Measurements from ENCODE around the gene IGF2BP2.
"Not testable (repeated sequence)": the region's sequence is repeated elsewhere in the genome, so short reads cannot be mapped to it uniquely, and the experiment has no call there.

IGF2BP2 gene

DNA sequence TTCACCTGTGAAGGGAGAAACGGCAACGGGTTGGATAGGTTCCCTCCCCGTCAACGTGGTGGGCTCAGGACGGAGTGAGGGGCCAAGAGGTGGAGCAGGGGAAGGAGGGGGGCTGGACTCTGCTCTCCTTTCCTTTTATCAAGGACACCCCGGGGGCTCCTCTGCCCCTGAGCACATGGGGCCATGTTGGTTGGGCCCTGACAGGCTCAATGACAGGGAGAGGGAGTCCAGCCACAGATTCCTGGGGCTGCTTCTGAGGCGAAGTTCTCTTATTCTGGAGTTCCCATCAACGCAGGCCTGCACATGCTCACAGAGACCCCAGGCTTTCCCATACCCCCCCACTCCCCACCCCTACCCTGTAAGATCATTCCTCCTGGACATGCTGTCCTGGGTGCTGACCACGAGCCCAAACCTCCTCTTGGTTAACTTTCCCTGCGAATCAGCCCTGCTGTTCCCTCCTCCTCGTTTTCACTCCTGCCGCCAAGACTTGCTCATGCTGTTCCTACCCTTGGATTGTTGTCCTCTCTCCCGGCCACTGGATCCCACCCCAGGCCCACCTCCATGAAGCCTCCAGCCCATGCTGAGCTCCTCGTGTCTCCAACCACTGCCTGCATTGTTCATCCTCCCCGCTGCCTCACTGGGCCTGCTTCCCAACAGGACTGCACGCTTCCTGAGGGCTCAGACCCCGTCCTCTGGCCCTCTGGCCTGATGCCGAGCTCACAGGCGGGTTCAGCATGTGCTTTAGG, 177.5 kb downstream of the IGF2BP2 start:
- no peaks in the 10 kb centered on the region for H3K27me3 Mint-ChIP-seq
- no peak overlapping the region for H3K27ac Mint-ChIP-seq
- peak overlapping the region; percentile 18 to 25 for H3K4me3 Mint-ChIP-seq
- H3K36me3 Mint-ChIP-seq: no peaks in the 10 kb centered on the region
- DNase-seq (no peak), ATAC-seq (replicated peaks) (no peak)
- peaks cover 14 to 18% of the 10 kb centered on the region in 2 donors for H3K4me1 Mint-ChIP-seq
- H3K9me3 Mint-ChIP-seq: no peaks in the 10 kb centered on the region

GRCh38 chr3:185646382-185647133, 178.3 kb downstream of the IGF2BP2 start:
- peak; percentile 11 for DNase-seq
- ATAC-seq (replicated peaks): peak; percentile 92 to 95
- peaks cover 14 to 18% of the 10 kb centered on the region in 2 donors for H3K4me1 Mint-ChIP-seq
- H3K9me3 Mint-ChIP-seq: no peaks in the 10 kb centered on the region
- H3K27ac Mint-ChIP-seq: no peak overlapping the region
- H3K36me3 Mint-ChIP-seq: no peaks in the 10 kb centered on the region
- H3K4me3 Mint-ChIP-seq: peak overlapping the region in 1 of 2 donors; percentile 18
- no peaks in the 10 kb centered on the region for H3K27me3 Mint-ChIP-seq

GRCh38 chr3:185645596-185646381, 179.1 kb downstream of the IGF2BP2 start:
- no peak overlapping the region for H3K27ac Mint-ChIP-seq
- H3K27me3 Mint-ChIP-seq: no peaks in the 10 kb centered on the region
- H3K4me3 Mint-ChIP-seq: no peak overlapping the region
- ATAC-seq (replicated peaks): no peak
- no peak for DNase-seq
- peaks cover 14 to 18% of the 10 kb centered on the region in 2 donors for H3K4me1 Mint-ChIP-seq
- H3K36me3 Mint-ChIP-seq: no peaks in the 10 kb centered on the region
- no peaks in the 10 kb centered on the region for H3K9me3 Mint-ChIP-seq

DNA sequence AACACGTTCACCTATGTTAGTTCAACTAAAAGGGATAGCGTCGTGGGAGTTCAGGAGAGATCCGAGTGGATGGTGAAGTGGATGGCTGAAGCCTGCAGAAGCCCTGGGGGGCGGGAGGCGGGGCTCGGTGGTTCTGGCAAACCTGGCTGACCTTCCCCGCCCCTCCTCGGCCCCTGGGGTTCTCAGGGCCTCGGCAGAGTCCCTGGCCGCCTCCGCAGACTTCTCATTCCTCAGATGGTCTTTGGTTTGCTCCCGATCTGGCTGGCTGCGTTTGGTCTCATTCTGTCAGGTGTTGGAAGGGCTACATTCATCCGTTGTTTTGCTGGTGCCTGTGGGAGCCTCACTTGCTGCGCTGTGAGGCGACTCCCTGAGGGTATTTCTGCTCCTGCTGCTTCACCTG, 179.7 kb downstream of the IGF2BP2 start:
- not testable (repeated sequence) for H3K9me3 Mint-ChIP-seq; H3K36me3 Mint-ChIP-seq; H3K27me3 Mint-ChIP-seq; H3K27ac Mint-ChIP-seq; DNase-seq; H3K4me3 Mint-ChIP-seq; ATAC-seq (replicated peaks)
- H3K4me1 Mint-ChIP-seq: peaks cover 14 to 18% of the 10 kb centered on the region in 2 donors

DNA sequence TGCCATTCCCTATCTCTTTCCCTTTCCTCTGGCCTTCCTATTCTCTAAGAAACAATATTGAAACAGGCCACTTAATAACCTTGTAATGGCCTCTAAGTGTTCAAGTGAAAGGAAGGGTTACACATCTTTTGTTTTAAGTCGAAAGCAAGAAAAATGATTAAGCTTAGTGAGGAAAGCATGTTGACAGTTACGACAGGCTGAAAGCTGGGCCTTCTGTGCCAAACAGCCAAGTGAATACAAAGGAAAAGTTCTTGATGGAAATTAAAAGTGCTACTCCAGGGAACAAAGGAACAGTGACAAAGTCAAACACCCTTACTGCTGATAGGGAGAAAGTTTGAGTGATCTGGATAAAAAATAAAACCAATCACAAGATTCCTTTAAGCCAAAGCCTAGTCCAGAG, 184.5 kb downstream of the IGF2BP2 start:
- Mint-ChIP-seq H3K4me3 (no peak overlapping the region), H3K36me3 (no peaks in the 10 kb centered on the region), H3K9me3 (no peaks in the 10 kb centered on the region), H3K27me3 (no peaks in the 10 kb centered on the region), H3K27ac (no peak overlapping the region), H3K4me1 (no peaks in the 10 kb centered on the region)
- DNase-seq: no peak
- ATAC-seq (replicated peaks): no peak

GRCh38 chr3:185639632-185640206, 185.1 kb downstream of the IGF2BP2 start:
- DNase-seq: no peak
- no peaks in the 10 kb centered on the region for H3K36me3 Mint-ChIP-seq

DNA sequence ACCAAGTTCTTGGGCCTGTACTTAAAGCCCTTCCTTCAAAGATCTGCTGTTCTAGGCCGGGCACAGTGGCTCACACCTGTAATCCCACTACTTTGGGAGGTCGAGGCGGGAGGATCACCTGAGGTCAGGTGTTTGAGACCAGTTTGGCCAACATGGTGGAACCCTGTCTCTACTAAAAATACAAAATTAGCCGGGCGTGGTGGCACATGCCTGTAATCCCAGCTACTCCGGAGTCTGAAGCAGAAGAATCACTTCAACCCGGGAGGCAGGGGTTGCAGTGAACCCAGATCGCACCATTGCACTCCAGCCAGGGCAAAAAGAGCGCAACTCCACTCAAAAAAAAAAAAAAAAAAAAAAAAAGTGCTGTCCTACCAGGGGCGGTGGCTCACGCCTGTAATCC, 186.2 kb downstream of the IGF2BP2 start:
- H3K4me3 Mint-ChIP-seq; ATAC-seq (replicated peaks); DNase-seq; H3K27ac Mint-ChIP-seq; H3K36me3 Mint-ChIP-seq; H3K9me3 Mint-ChIP-seq; H3K27me3 Mint-ChIP-seq; H3K4me1 Mint-ChIP-seq: not testable (repeated sequence)

More at GRCh38 chr3:185639632-185640206, 185.1 kb downstream of the IGF2BP2 start:
- no peak overlapping the region for H3K4me3 Mint-ChIP-seq
- H3K9me3 Mint-ChIP-seq: no peaks in the 10 kb centered on the region
- H3K27ac Mint-ChIP-seq: no peak overlapping the region
- no peaks in the 10 kb centered on the region for H3K27me3 Mint-ChIP-seq
- H3K4me1 Mint-ChIP-seq: no peaks in the 10 kb centered on the region
- ATAC-seq (replicated peaks): no peak

DNA sequence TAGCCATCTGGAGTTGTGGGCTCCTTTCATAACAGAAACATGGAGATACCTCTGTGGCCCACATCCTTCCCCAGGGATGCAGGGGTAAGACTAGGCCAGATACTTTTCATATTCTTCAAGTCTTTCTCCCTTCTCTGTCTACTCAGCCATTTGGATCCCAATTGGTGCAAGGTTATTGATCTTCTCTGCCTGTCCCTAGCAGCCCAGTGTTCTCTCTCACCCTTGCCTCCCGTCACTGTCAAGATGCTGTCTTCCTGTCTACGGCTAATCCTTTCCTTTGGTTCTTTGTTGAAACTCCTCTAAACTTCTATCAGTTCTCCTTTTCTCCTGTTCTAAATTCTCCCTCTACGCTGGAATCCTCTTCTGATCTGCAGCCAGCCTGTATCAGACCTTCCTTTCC, 187.5 kb downstream of the IGF2BP2 start:
- no peak for DNase-seq
- H3K4me3 Mint-ChIP-seq: no peak overlapping the region
- no peak for ATAC-seq (replicated peaks)
- no peaks in the 10 kb centered on the region for H3K4me1 Mint-ChIP-seq
- no peaks in the 10 kb centered on the region for H3K27me3 Mint-ChIP-seq
- H3K36me3 Mint-ChIP-seq: no peaks in the 10 kb centered on the region
- no peaks in the 10 kb centered on the region for H3K9me3 Mint-ChIP-seq
- H3K27ac Mint-ChIP-seq: no peak overlapping the region

DNA sequence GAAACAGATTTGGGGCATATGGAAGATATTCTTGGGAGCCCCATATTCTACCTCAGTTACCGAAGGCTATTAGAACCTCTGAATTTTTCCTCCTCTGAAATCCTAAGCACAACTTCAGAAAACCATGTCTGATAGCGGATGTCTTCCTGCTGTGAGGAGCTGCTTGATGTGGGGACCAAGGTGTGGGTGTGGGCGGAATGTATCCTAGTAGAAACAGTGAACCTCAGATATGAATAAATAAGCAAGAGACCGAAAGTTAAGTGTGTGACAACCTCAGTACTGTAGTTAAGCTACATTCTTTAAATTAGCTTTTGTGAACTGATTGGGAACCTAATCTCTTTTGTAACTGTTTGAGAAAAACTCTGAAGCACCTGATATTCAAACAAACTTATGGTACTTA, 191.8 kb downstream of the IGF2BP2 start:
- peaks cover 0 to 5% of the 10 kb centered on the region in 2 donors for H3K4me1 Mint-ChIP-seq
- H3K9me3 Mint-ChIP-seq: no peaks in the 10 kb centered on the region
- ATAC-seq (replicated peaks) (no peak), DNase-seq (no peak)
- no peak overlapping the region for H3K27ac Mint-ChIP-seq
- no peaks in the 10 kb centered on the region for H3K27me3 Mint-ChIP-seq
- peaks cover 11% of the 10 kb centered on the region in 2 donors for H3K36me3 Mint-ChIP-seq
- H3K4me3 Mint-ChIP-seq: no peak overlapping the region

GRCh38 chr3:185631508-185632206, 193.2 kb downstream of the IGF2BP2 start:
- H3K4me1 Mint-ChIP-seq: peaks cover 0 to 5% of the 10 kb centered on the region in 2 donors
- DNase-seq (no peak), ATAC-seq (replicated peaks) (no peak)
- H3K36me3 Mint-ChIP-seq: peaks cover 16 to 19% of the 10 kb centered on the region in 2 donors
- no peak overlapping the region for H3K4me3 Mint-ChIP-seq
- no peak overlapping the region for H3K27ac Mint-ChIP-seq
- no peaks in the 10 kb centered on the region for H3K27me3 Mint-ChIP-seq
- no peaks in the 10 kb centered on the region for H3K9me3 Mint-ChIP-seq

- no peaks in the 10 kb centered on the region for H3K27me3 Mint-ChIP-seq
- peaks cover 0 to 5% of the 10 kb centered on the region in 2 donors for H3K4me1 Mint-ChIP-seq
- no peak overlapping the region for H3K4me3 Mint-ChIP-seq
- peaks cover 16 to 19% of the 10 kb centered on the region in 2 donors for H3K36me3 Mint-ChIP-seq
- no peak overlapping the region for H3K27ac Mint-ChIP-seq
- DNase-seq: no peak
- H3K9me3 Mint-ChIP-seq: no peaks in the 10 kb centered on the region
- ATAC-seq (replicated peaks): no peak
These were observed 193.7 kb downstream of the IGF2BP2 start for GRCh38 chr3:185631108-185631507.

DNA sequence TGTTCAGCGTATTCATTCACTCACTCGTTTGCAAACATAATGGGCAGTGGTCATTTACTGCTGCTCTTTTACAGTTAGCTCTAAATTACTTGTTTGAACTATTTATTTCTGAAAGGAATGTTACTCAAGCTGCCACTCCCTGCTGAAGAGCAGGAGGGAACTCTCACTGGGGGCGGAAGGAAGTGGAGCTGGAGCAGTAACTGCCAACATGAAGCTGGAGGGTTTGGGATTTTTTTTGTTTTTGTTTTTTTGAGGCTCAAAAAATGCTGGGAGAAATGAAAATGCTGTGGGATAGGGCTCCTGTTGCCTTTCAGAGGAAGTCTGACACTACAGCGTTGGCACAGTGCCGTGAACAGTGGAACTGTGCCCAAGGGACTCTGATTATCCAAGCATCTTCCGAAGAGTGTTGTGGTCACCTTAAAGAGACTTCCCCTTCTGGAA, 194.6 kb downstream of the IGF2BP2 start:
- Mint-ChIP-seq H3K4me1 (peaks cover 0 to 5% of the 10 kb centered on the region in 2 donors), H3K27me3 (no peaks in the 10 kb centered on the region), H3K4me3 (no peak overlapping the region), H3K9me3 (no peaks in the 10 kb centered on the region), H3K27ac (peak overlapping the region; percentile 62), H3K36me3 (peaks cover 16 to 22% of the 10 kb centered on the region in 2 donors)
- no peak for DNase-seq
- ATAC-seq (replicated peaks): no peak

DNA sequence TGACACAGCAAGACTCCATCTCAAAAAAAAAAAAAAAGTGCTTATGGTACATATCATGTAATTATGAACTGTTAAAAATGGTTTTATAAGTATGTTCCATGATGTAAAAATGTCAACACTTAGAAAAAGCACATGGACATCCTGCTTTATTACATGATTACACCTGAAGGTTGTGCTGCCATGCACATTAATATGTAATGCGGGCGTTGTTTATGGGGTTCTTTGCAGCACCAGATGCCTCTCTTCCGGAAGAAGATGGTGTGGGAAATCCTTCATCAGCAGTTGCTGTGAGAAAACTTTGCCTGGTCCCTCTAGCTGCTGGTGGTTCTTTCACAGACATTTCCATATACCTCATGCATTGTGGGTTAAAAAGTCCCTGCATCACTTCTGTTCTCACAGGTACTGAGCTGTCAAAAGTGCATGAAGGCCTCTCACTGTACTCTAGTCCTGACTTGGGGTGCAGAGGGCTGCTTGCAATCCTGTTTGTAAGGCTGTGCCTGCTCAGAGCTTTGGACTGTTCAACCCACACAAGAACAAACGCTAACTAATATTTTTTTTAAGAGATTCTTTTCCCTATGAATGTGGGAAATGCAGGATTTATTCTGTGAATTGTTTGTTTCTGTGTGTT, 195.2 kb downstream of the IGF2BP2 start:
- ATAC-seq (replicated peaks) (no peak), DNase-seq (no peak)
- Mint-ChIP-seq H3K9me3 (no peaks in the 10 kb centered on the region), H3K4me1 (peaks cover 0 to 5% of the 10 kb centered on the region in 2 donors), H3K36me3 (peaks cover 19 to 26% of the 10 kb centered on the region in 2 donors), H3K4me3 (no peak overlapping the region), H3K27ac (peak overlapping the region; percentile 62), H3K27me3 (no peaks in the 10 kb centered on the region)

Measured in stimulated activated naive B cell treated with anti-CD40 and anti-IgM and Interleukin-4, amounts not matched to agents 10 μg/mL and 1 μg/mL and 100 μg/mL, for 72 hours (primary cell).